PC-9 (cell line): ENCODE measurements around the gene TEDC1. TPM values are rescaled to one million over a fixed set of nuclear protein-coding genes. Genes with fewer than 3 reads are reported as not detected.

ENCODE experiments used
- BruUV-seq: library from RNA; stranded (reverse); fragments of 400-500 nt; replicated peaks from 2 replicates; lab custom pipeline; 2021; lab: Mats Ljungman, UMichigan
- CTCF ChIA-PET: fragments of 300-600 bp; sonication (Branson Sonifier 250); formaldehyde crosslinking; loops from one replicate; lab custom pipeline; 2022; ENCODE audit warnings: antibody characterized with exemption; lab: Charles Lee
- POLR2A ChIA-PET: fragments of 300-600 bp; sonication (Branson Sonifier 250); formaldehyde crosslinking; loops from one replicate; lab custom pipeline; 2022; ENCODE audit warnings: antibody characterized with exemption; ENCODE audit not compliant: unreplicated experiment; lab: Charles Lee
- DNase-seq, 2 experiments: peaks; one replicate each; pipeline versions ENCODE4 v3.0.0 to v3.0.0-alpha.2; 2015 to 2022; ENCODE audit warnings: mixed read lengths in 1 of 2
- H2AFZ ChIP-seq: fragments of 200-600 bp; sonication (generic); 2 replicates; pipeline ENCODE4 v1.8.1; 2017; ENCODE audit warnings: antibody characterized with exemption
- H3F3A ChIP-seq: fragments of 200-600 bp; sonication (generic); 2 replicates; pipeline ENCODE4 v1.8.1; 2017; ENCODE audit warnings: antibody characterized with exemption, mild to moderate bottlenecking, low read depth; ENCODE audit not compliant: insufficient read depth
- H3K27ac ChIP-seq: fragments of 200-600 bp; sonication (generic); 2 replicates; pipeline ENCODE4 v1.6.1; 2016; ENCODE audit warnings: mixed run types
- H3K27me3 ChIP-seq: fragments of 200-600 bp; sonication (generic); 2 replicates; pipeline ENCODE4 v1.6.1; 2016; ENCODE audit warnings: low read depth, mixed run types; ENCODE audit not compliant: insufficient read depth
- H3K36me3 ChIP-seq: fragments of 200-600 bp; sonication (generic); 2 replicates; pipeline ENCODE4 v1.6.1; 2016; ENCODE audit warnings: low read depth, mixed run types
- H3K4me1 ChIP-seq: fragments of 200-600 bp; sonication (generic); replicated peaks from 2 replicates; pipeline ENCODE4 v1.6.1; 2016; ENCODE audit warnings: mixed run types; ENCODE audit not compliant: insufficient read depth
- H3K4me2 ChIP-seq: fragments of 200-600 bp; sonication (generic); 2 replicates; pipeline ENCODE4 v1.6.1; 2017; ENCODE audit warnings: mixed run types
- H3K4me3 ChIP-seq: fragments of 200-600 bp; sonication (generic); 2 replicates; pipeline ENCODE4 v1.6.1; 2016; ENCODE audit warnings: mixed run types
- H3K79me2 ChIP-seq: fragments of 200-600 bp; sonication (generic); 2 replicates; pipeline ENCODE4 v1.6.1; 2017; ENCODE audit warnings: low read depth, mixed run types
- H3K9me2 ChIP-seq: fragments of 200-600 bp; sonication (generic); 2 replicates; pipeline ENCODE4 v1.8.1; 2017; ENCODE audit warnings: mild to moderate bottlenecking; ENCODE audit not compliant: insufficient read depth
- H3K9me3 ChIP-seq: fragments of 200-600 bp; sonication (generic); 2 replicates; pipeline ENCODE4 v1.8.1; 2016; ENCODE audit warnings: low read depth; ENCODE audit not compliant: insufficient read depth
- H4K20me1 ChIP-seq: fragments of 200-600 bp; sonication (generic); 2 replicates; pipeline ENCODE4 v1.8.1; 2017; ENCODE audit not compliant: insufficient read depth
- EZH2 ChIP-seq: fragments of 200-600 bp; sonication (generic); IDR thresholded peaks from 2 replicates; pipeline ENCODE4 v1.8.0; 2017; ENCODE audit warnings: antibody characterized with exemption, low read depth
- intact Hi-C: fragments of 100-400 bp; cut with micrococcal nuclease; formaldehyde crosslinking; loops from one replicate; pipeline ENCODE4 v1.10.0; 2022; ENCODE audit not compliant: unreplicated experiment
- total RNA-seq: library from RNA; stranded (reverse); gene quantifications from 2 replicates; pipeline ENCODE4 v1.2.3, GENCODE V29; 2021
- TF ChIP-seq, protein P1 (sequence below): fragments of 200-600 bp; sonication (generic); conservative IDR thresholded peaks from 2 replicates; pipeline ENCODE4 v1.6.1; 2017; ENCODE audit warnings: mixed run types, antibody characterized with exemption, mild to moderate bottlenecking, moderate library complexity

TEDC1 gene
- total RNA-seq, 1 experiment from 2014 or later, result 21.2 TPM

DNA sequence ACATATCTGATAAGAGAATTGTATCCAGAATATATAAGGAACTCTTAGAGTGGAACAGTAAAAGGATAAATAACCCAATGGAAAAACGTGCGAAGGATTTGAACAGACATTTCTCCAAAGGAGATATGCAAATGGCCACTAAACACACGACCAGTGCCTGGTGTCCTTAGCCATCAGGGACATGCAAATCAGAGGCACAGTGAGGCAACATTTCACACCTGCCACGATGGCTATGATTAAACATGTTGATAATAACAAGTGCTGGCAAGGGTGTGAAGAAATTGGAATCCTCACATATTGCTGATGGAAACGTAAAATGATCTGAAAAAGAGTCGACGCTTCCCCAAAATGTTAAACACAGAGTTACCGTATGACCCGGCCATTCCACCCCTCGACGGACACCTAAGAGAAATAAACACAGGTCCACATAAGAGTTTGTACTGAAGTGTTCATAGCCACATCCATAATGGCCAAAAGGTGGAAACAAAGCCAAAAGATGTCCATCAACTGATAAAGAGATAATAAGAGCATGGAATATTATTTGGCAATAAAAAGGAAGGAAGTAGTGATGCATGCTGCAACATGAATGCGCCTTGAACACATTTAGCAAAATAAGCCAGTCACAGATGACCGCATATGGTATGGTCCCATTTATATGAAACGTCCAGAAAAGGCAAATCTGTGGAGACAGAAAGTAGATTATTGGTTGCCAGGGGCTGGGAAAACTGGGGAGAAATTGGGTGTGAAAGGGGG is 29.1 kb downstream of the TEDC1 start:
- DNase-seq, result no peak
- Histone ChIP-seq H3K27me3 (peaks cover 44% of the 10 kb centered on the region), H3K4me3 (no peak overlapping the region), H3F3A (peaks cover 6% of the 10 kb centered on the region; the same call in 1 of the 2 replicates), H3K9me2 (no peaks in the 10 kb centered on the region), H4K20me1 (no peaks in the 10 kb centered on the region), H3K36me3 (no peaks in the 10 kb centered on the region), H3K9me3 (0 out of 2 replicates have a peak, but pooled peaks cover 4% of the 10 kb centered on the region), H3K4me1 (no peaks in the 10 kb centered on the region), H2AFZ (no peak overlapping the region), H3K27ac (no peak overlapping the region), H3K79me2 (no peaks in the 10 kb centered on the region), H3K4me2 (no peak overlapping the region)
- TF ChIP-seq, protein P1, sequence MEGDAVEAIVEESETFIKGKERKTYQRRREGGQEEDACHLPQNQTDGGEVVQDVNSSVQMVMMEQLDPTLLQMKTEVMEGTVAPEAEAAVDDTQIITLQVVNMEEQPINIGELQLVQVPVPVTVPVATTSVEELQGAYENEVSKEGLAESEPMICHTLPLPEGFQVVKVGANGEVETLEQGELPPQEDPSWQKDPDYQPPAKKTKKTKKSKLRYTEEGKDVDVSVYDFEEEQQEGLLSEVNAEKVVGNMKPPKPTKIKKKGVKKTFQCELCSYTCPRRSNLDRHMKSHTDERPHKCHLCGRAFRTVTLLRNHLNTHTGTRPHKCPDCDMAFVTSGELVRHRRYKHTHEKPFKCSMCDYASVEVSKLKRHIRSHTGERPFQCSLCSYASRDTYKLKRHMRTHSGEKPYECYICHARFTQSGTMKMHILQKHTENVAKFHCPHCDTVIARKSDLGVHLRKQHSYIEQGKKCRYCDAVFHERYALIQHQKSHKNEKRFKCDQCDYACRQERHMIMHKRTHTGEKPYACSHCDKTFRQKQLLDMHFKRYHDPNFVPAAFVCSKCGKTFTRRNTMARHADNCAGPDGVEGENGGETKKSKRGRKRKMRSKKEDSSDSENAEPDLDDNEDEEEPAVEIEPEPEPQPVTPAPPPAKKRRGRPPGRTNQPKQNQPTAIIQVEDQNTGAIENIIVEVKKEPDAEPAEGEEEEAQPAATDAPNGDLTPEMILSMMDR, result no peak
- no peak for TF ChIP-seq EZH2
- ChIA-PET CTCF (no interaction called here), POLR2A (no interaction called here)
- BruUV-seq, result no TSS peak
- intact Hi-C loops, result no loop called here

DNA sequence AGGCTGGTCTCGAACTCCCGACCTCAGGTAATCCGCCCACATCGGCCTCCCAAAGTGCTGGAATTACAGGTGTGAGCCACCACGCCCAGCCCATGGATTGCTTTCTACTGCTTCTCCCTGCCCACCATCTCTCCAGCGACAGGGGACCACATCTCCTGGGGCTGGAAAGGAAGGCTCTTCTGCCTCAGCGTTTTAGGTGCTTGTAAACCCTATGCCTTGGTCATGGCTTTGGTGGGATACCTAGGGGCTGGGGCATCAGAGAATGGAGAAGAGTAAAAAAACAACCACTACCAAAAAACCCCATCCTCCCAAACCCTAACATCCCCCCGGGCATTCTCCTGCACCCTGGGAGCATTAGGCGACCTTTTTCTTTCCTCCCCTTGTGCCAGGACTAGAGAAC is 34.3 kb downstream of the TEDC1 start:
- no peak overlapping the region for H3K4me2 ChIP-seq
- no peaks in the 10 kb centered on the region for H4K20me1 ChIP-seq
- no peak for DNase-seq
- POLR2A ChIA-PET, result no interaction called here
- H3F3A ChIP-seq, result peaks cover 9% of the 10 kb centered on the region; the same call in 1 of the 2 replicates
- H3K4me3 ChIP-seq, result no peak overlapping the region
- intact Hi-C loops, result no loop called here
- H3K27me3 ChIP-seq, result peaks cover 18% of the 10 kb centered on the region
- CTCF ChIA-PET, result no interaction called here
- no peaks in the 10 kb centered on the region for H3K79me2 ChIP-seq
- no peaks in the 10 kb centered on the region for H3K4me1 ChIP-seq
- H3K9me3 ChIP-seq, result no peaks in the 10 kb centered on the region
- no peak overlapping the region for H2AFZ ChIP-seq
- no TSS peak for BruUV-seq
- TF ChIP-seq, protein P1, result no peak
- H3K9me2 ChIP-seq, result no peaks in the 10 kb centered on the region
- H3K36me3 ChIP-seq, result no peaks in the 10 kb centered on the region
- no peak overlapping the region for H3K27ac ChIP-seq

DNA sequence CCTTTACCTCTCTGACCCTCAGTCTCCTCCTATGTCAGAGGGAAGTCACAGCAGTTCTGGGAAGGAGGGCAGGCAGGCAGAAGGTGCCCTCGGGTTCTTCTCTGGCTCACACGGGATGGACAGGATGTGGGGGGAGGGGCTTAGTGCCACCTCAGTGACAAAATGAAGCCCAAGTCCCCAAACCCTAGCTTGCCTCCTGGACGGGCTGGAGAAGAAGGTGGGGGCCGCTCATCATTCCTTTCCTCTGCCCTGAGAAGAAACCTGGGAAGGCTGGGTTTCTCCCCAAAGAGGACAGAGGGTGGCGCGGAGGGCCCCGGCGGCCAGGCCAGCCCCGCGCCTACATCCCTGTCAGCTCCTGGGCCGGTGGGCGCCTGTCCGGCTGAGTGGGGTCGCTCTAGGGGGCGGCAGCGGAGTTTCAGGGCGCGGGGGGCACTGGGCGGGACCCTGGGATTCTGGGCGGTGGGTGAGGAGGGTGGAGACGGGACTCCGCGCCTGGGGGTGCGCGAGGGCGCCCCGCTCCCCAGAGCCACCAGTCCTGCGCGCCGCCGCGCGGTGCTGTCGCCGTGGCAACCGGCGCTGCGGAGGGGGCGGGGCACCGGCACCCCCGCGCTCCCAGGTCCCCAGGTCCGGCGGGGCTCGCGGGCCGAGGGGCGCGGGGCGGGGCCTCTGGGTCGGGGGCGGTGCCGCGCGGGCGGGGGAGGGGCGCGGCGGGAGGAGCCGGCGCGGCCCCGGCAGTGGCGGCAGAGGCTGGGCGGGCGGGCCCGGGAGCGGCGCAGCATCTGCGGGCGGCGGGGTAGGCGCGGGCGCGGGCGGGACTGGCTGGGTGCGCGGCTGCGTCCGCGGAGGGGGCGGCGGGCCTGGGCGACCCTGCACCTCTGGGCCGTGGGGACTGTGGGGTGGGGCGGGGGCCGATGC is 35.1 kb downstream of the TEDC1 start, which contains the start of gene TMEM121:
Gene TMEM121, plus strand, starts transcription at position 723 of the 915 bp plus-strand sequence. CDS start 2,252 bp downstream, outside the sequence.
- DNase-seq, result peak in 1 of 2 experiments; percentile 21
- Histone ChIP-seq H3K9me3 (no peaks in the 10 kb centered on the region), H3K79me2 (no peaks in the 10 kb centered on the region), H2AFZ (no peak within 1 kb of the TSS), H3K27me3 (peaks cover 16% of the 10 kb centered on the region), H3K4me1 (no peaks in the 10 kb centered on the region), H3K27ac (no peak within 1 kb of the TSS), H3K4me3 (peak within 1 kb of the TSS; percentile 43; the same call in 1 of the 2 replicates), H3K4me2 (peak within 1 kb of the TSS; percentile 67), H3K36me3 (no peaks in the 10 kb centered on the region), H4K20me1 (no peaks in the 10 kb centered on the region), H3F3A (peaks cover 9% of the 10 kb centered on the region; the same call in 1 of the 2 replicates), H3K9me2 (no peaks in the 10 kb centered on the region)
- intact Hi-C loops, result no loop called here
- TF ChIP-seq EZH2, result no peak
- TF ChIP-seq, protein P1, result no peak
- ChIA-PET CTCF (interaction anchor here (1.0 kb wide), 1 partner anchor 155 kb away, joined by 3 read pairs; no protein-coding TSS in a partner anchor), POLR2A (no interaction called here)
- BruUV-seq, result no TSS peak
